SK-N-SH treated with all-trans-retinoic acid at 6 μM for 48 hours (cell line): ENCODE results near the gene ERBB2.

ENCODE experiments used
- ATAC-seq: fragments of 200-7000 bp; cut with Tn5 transposase; 3 replicates; pipeline ENCODE4 v1.9.1; 2020; ENCODE audit warnings: mild to moderate bottlenecking, moderate library complexity
- ARNTL ChIP-seq: fragments of 450-650 bp; formaldehyde crosslinking; IDR thresholded peaks from 2 replicates; pipeline ENCODE4 v1.5.0; 2020; ENCODE audit warnings: low read depth, mild to moderate bottlenecking, moderate library complexity, borderline replicate concordance
- BACH2 ChIP-seq: fragments of 250-450 bp; sonication (Bioruptor Pico); IDR thresholded peaks from 2 replicates; pipeline ENCODE4 v1.9.0; 2021; ENCODE audit warnings: mild to moderate bottlenecking, borderline replicate concordance
- CSDC2 ChIP-seq: fragments of 250-450 bp; sonication (Bioruptor Pico); IDR thresholded peaks from 2 replicates; pipeline ENCODE4 v1.5.0; 2020; ENCODE audit warnings: mild to moderate bottlenecking, moderate library complexity
- ESRRG ChIP-seq: fragments of 250-450 bp; sonication (Bioruptor Pico); IDR thresholded peaks from 2 replicates; pipeline ENCODE4 v1.6.1; 2021; ENCODE audit warnings: mild to moderate bottlenecking
- GLIS3 ChIP-seq: fragments of 250-450 bp; sonication (Bioruptor Pico); IDR thresholded peaks from 2 replicates; pipeline ENCODE4 v1.5.0; 2020; ENCODE audit warnings: mild to moderate bottlenecking, moderate library complexity
- ISL1 ChIP-seq: fragments of 250-450 bp; sonication (Bioruptor Pico); IDR thresholded peaks from 2 replicates; pipeline ENCODE4 v2.1.2; 2022; ENCODE audit warnings: mild to moderate bottlenecking, moderate library complexity
- OSR1 ChIP-seq: fragments of 250-450 bp; sonication (Bioruptor Pico); IDR thresholded peaks from 2 replicates; pipeline ENCODE4 v1.8.0; 2022; ENCODE audit warnings: moderate library complexity, mild to moderate bottlenecking, inconsistent platforms
- POU6F1 ChIP-seq: fragments of 250-450 bp; sonication (Bioruptor Pico); IDR thresholded peaks from 2 replicates; pipeline ENCODE4 v1.8.0; 2021; ENCODE audit warnings: low read depth, mild to moderate bottlenecking, moderate library complexity, borderline replicate concordance
- PPARA ChIP-seq: fragments of 250-450 bp; sonication (Bioruptor Pico); IDR thresholded peaks from 2 replicates; pipeline ENCODE4 v1.5.0; 2020; ENCODE audit warnings: mild to moderate bottlenecking, borderline replicate concordance
- RARB ChIP-seq: fragments of 250-450 bp; sonication (Bioruptor Pico); IDR thresholded peaks from 2 replicates; pipeline ENCODE4 v1.8.0; 2021; ENCODE audit warnings: mild to moderate bottlenecking, moderate library complexity
- SNAI2 ChIP-seq: fragments of 250-450 bp; sonication (Bioruptor Pico); IDR thresholded peaks from 2 replicates; pipeline ENCODE4 v1.5.0; 2020; ENCODE audit warnings: mild to moderate bottlenecking, moderate library complexity
- TCF4 ChIP-seq: fragments of 250-450 bp; sonication (Bioruptor Pico); IDR thresholded peaks from 2 replicates; pipeline ENCODE4 v1.8.0; 2021; ENCODE audit warnings: mild to moderate bottlenecking, moderate library complexity, borderline replicate concordance
- TOX ChIP-seq: fragments of 250-450 bp; sonication (Bioruptor Pico); IDR thresholded peaks from 2 replicates; pipeline ENCODE4 v1.8.0; 2021; ENCODE audit warnings: mild to moderate bottlenecking, moderate library complexity, borderline replicate concordance
- TSHZ2 ChIP-seq: fragments of 250-450 bp; sonication (Bioruptor Pico); IDR thresholded peaks from 2 replicates; pipeline ENCODE4 v1.5.0; 2020; ENCODE audit warnings: mild to moderate bottlenecking, moderate library complexity
- ZC3H10 ChIP-seq: fragments of 250-450 bp; sonication (Bioruptor Pico); IDR thresholded peaks from 2 replicates; pipeline ENCODE4 v1.5.1; 2021; ENCODE audit warnings: mild to moderate bottlenecking, moderate library complexity
- ZFP3 ChIP-seq: fragments of 250-450 bp; sonication (Bioruptor Pico); IDR thresholded peaks from 2 replicates; pipeline ENCODE4 v1.5.0; 2020; ENCODE audit warnings: mild to moderate bottlenecking, moderate library complexity
- ZFP30 ChIP-seq: fragments of 450-650 bp; formaldehyde crosslinking; IDR thresholded peaks from 2 replicates; pipeline ENCODE4 v1.5.0; 2022; ENCODE audit warnings: mild to moderate bottlenecking, moderate library complexity
- ZNF565 ChIP-seq: fragments of 450-650 bp; formaldehyde crosslinking; conservative IDR thresholded peaks from 2 replicates; pipeline ENCODE4 v1.5.0; 2020; ENCODE audit warnings: low read depth, mild to moderate bottlenecking, moderate library complexity
- ZNF70 ChIP-seq: fragments of 450-650 bp; formaldehyde crosslinking; IDR thresholded peaks from 2 replicates; pipeline ENCODE4 v1.5.0; 2020; ENCODE audit warnings: mild to moderate bottlenecking, moderate library complexity
- ZNF8 ChIP-seq: fragments of 450-650 bp; formaldehyde crosslinking; IDR thresholded peaks from 2 replicates; pipeline ENCODE4 v1.5.0; 2020; ENCODE audit warnings: mild to moderate bottlenecking, moderate library complexity
- TF ChIP-seq, protein P1 (sequence below): fragments of 250-450 bp; sonication (Bioruptor Pico); IDR thresholded peaks from 2 replicates; pipeline ENCODE4 v1.5.1; 2020; ENCODE audit warnings: low read depth, mild to moderate bottlenecking, moderate library complexity
- TF ChIP-seq, protein P2 (sequence below): fragments of 250-450 bp; sonication (Bioruptor Pico); IDR thresholded peaks from 2 replicates; pipeline ENCODE4 v1.5.1; 2021; ENCODE audit warnings: mild to moderate bottlenecking, moderate library complexity

The ERBB2 gene

DNA sequence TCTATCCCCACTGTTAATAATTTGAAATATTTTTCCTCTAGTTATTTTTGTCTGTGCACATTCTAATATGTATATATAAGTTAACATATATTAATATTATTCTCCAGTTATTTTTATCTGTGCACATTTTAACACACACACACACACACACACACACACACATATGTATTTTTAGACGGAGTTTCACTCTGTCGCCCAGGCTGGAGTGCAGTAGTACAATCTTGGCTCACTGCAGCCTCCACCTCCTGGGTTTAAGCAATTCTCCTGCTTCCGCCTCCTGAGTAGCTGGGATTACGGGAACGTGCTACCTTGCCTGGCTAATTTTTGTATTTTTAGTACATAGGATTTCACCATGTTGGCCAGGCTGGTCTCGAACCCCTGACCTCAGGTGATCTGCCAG, 17.8 kb downstream of the ERBB2 start:
- TF ChIP-seq TCF4 (CRISPR knock-in tag) (no peak), RARB (CRISPR knock-in tag) (no peak), ZNF8 (CRISPR knock-in tag) (no peak), OSR1 (CRISPR knock-in tag) (no peak), ZNF70 (CRISPR knock-in tag) (no peak), PPARA (CRISPR knock-in tag) (no peak), TSHZ2 (CRISPR knock-in tag) (no peak), CSDC2 (CRISPR knock-in tag) (no peak), ZC3H10 (CRISPR knock-in tag) (no peak), POU6F1 (CRISPR knock-in tag) (no peak), ZNF565 (CRISPR knock-in tag) (no peak), ISL1 (CRISPR knock-in tag) (no peak), ESRRG (CRISPR knock-in tag) (no peak)
- TF ChIP-seq, protein P1, sequence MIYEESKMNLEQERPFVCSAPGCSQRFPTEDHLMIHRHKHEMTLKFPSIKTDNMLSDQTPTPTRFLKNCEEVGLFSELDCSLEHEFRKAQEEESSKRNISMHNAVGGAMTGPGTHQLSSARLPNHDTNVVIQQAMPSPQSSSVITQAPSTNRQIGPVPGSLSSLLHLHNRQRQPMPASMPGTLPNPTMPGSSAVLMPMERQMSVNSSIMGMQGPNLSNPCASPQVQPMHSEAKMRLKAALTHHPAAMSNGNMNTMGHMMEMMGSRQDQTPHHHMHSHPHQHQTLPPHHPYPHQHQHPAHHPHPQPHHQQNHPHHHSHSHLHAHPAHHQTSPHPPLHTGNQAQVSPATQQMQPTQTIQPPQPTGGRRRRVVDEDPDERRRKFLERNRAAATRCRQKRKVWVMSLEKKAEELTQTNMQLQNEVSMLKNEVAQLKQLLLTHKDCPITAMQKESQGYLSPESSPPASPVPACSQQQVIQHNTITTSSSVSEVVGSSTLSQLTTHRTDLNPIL (CRISPR knock-in tag): no peak
- no peak for ATAC-seq

GRCh38 chr17:39719563-39720355, 19.9 kb downstream of the ERBB2 start:
- no peak for TF ChIP-seq ESRRG (CRISPR knock-in tag)
- no peak for TF ChIP-seq ZFP3 (CRISPR knock-in tag)
- TF ChIP-seq BACH2 (CRISPR knock-in tag): no peak
- no peak for TF ChIP-seq ZFP30 (CRISPR knock-in tag)
- TF ChIP-seq, protein P1 (CRISPR knock-in tag): no peak
- TF ChIP-seq ZNF8 (CRISPR knock-in tag): no peak
- TF ChIP-seq PPARA (CRISPR knock-in tag): no peak
- TF ChIP-seq ZNF565 (CRISPR knock-in tag): no peak
- no peak for TF ChIP-seq ARNTL (CRISPR knock-in tag)
- TF ChIP-seq TOX (CRISPR knock-in tag): no peak
- no peak for TF ChIP-seq RARB (CRISPR knock-in tag)
- no peak for TF ChIP-seq ZNF70 (CRISPR knock-in tag)
- TF ChIP-seq TSHZ2 (CRISPR knock-in tag): no peak
- TF ChIP-seq SNAI2: no peak
- no peak for TF ChIP-seq ZC3H10 (CRISPR knock-in tag)
- no peak for TF ChIP-seq GLIS3 (CRISPR knock-in tag)
- TF ChIP-seq ISL1 (CRISPR knock-in tag): no peak
- TF ChIP-seq, protein P2, sequence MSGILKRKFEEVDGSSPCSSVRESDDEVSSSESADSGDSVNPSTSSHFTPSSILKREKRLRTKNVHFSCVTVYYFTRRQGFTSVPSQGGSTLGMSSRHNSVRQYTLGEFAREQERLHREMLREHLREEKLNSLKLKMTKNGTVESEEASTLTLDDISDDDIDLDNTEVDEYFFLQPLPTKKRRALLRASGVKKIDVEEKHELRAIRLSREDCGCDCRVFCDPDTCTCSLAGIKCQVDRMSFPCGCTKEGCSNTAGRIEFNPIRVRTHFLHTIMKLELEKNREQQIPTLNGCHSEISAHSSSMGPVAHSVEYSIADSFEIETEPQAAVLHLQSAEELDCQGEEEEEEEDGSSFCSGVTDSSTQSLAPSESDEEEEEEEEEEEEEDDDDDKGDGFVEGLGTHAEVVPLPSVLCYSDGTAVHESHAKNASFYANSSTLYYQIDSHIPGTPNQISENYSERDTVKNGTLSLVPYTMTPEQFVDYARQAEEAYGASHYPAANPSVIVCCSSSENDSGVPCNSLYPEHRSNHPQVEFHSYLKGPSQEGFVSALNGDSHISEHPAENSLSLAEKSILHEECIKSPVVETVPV (CRISPR knock-in tag): no peak
- no peak for ATAC-seq
